ENCODE results near the gene RAB3IP. TPM values are rescaled to one million over a fixed set of nuclear protein-coding genes. Genes with fewer than 3 reads are reported as not detected.

Gene RAB3IP, protein sequence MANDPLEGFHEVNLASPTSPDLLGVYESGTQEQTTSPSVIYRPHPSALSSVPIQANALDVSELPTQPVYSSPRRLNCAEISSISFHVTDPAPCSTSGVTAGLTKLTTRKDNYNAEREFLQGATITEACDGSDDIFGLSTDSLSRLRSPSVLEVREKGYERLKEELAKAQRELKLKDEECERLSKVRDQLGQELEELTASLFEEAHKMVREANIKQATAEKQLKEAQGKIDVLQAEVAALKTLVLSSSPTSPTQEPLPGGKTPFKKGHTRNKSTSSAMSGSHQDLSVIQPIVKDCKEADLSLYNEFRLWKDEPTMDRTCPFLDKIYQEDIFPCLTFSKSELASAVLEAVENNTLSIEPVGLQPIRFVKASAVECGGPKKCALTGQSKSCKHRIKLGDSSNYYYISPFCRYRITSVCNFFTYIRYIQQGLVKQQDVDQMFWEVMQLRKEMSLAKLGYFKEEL
- total RNA-seq (2022) (70.8 and 82.5 TPM in 2 replicates), Bru-seq, nascent RNA (percentile 88 among the genes with signal in this experiment), BruChase-seq, experiment 1, labeled RNA remaining after a 2-hour chase (percentile 89 among the genes with signal in this experiment), BruChase-seq, experiment 2, labeled RNA remaining after a 6-hour chase (percentile 87 among the genes with signal in this experiment)
- long read RNA-seq, full-length matches to known transcripts, result 57 of 80 reads
- long read RNA-seq, partial matches to known transcripts, result 8 of 80 reads
- long read RNA-seq, other reads (novel, unspliced or antisense), result 15 of 80 reads

DNA sequence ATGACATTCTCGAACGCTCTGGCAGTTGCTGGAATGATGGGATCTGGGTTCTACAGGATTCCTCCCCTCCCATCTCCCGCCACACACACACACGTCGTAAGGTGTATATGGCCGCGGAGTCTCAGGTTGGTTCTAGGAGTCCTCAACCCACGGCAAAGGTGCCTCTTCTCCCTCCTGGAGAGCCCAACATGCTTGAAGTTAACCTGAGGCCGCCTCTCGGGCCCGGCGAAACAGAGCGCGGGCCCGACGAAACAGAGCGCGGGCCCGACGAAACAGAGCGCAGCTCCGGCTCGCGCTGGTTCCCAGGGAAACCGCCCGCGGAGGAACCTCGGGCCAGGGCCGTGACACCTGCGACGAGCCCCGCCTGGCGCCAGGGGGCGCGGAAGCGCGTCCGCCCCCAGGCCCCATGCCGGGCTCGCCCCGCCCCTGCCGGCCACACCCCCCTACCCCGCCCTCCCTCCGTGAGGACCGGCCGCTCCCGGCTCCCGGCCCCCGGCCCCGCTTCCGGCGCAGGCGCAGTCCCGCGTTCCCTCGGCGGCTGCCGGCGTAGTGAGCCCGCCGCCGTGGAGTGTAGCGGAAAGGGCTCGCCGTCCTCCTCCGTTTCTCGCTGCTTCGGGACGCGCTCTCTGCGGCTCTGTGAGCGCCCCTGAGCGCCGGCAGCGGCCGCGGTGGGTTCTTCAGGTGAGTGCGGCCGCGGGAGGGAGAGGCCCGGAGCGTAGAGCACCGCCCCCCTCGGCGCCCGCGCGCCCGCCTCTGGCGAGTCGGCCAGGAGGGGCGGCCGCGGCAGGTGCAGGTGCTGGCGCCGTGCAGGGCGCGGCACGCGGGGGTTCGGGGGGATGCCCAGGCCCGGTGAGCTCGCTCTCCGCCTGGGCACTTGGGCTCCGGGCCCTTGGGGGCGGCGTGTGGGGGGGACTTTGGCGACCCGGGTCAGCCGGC, at the start of gene RAB3IP:
TSS of gene RAB3IP (plus strand) at position 510 of the 936 bp plus-strand sequence. CDS start 16,549 bp downstream, outside the sequence.
- Histone ChIP-seq H3K9me3 (no peaks in the 10 kb centered on the region), H3K4me1 (peaks cover 15% of the 10 kb centered on the region; the same call in 1 of the 2 replicates), H3K4me3 (ENCODE audit: low read depth, low read length) (peak within 1 kb of the TSS; percentile 90), H3K27me3 (replicated peaks; ENCODE audit: control insufficient read depth, insufficient read depth, low read length) (no peaks in the 10 kb centered on the region), H3K36me3 (ENCODE audit: control insufficient read depth, insufficient read depth, low read length) (no peaks in the 10 kb centered on the region)
- Mint-ChIP-seq H3K9me3 (ENCODE audit: unreplicated experiment) (no peaks in the 10 kb centered on the region), H3K36me3 (ENCODE audit: insufficient read depth, unreplicated experiment) (no peaks in the 10 kb centered on the region), H3K4me1 (ENCODE audit: low read depth, unreplicated experiment) (peaks cover 10% of the 10 kb centered on the region), H3K4me3 (ENCODE audit: unreplicated experiment) (peak within 1 kb of the TSS; percentile 94), H3K27ac (ENCODE audit: unreplicated experiment) (peak within 1 kb of the TSS; percentile 97), H3K27me3 (ENCODE audit: insufficient read depth, unreplicated experiment) (no peaks in the 10 kb centered on the region)
- intact Hi-C loops (cut with micrococcal nuclease; ENCODE audit: unreplicated experiment), result loop anchor here (1.0 to 10.0 kb wide), 2 partner anchors 322 to 404 kb away; no protein-coding TSS in a partner anchor
- TF ChIP-seq, protein P1, sequence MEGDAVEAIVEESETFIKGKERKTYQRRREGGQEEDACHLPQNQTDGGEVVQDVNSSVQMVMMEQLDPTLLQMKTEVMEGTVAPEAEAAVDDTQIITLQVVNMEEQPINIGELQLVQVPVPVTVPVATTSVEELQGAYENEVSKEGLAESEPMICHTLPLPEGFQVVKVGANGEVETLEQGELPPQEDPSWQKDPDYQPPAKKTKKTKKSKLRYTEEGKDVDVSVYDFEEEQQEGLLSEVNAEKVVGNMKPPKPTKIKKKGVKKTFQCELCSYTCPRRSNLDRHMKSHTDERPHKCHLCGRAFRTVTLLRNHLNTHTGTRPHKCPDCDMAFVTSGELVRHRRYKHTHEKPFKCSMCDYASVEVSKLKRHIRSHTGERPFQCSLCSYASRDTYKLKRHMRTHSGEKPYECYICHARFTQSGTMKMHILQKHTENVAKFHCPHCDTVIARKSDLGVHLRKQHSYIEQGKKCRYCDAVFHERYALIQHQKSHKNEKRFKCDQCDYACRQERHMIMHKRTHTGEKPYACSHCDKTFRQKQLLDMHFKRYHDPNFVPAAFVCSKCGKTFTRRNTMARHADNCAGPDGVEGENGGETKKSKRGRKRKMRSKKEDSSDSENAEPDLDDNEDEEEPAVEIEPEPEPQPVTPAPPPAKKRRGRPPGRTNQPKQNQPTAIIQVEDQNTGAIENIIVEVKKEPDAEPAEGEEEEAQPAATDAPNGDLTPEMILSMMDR (IDR thresholded peaks at IDR 0.05; ENCODE audit: insufficient read depth in 1 of 2, low read depth in 1 of 2, low read length in 1 of 2, severe bottlenecking in 1 of 2, unreplicated experiment in 1 of 2), result peak; percentile 69 to 74
- POLR2A ChIA-PET, result interaction anchor here (0.6 kb wide), 2 partner anchors 13 to 351 kb away, joined by 3 read pairs; no protein-coding TSS in a partner anchor
- DNase-seq, result peak; percentile 92 to 95
- no TSS peak for BruUV-seq (replicated peaks)
- CTCF ChIA-PET, result interaction anchor here (0.6 kb wide), 1 partner anchor 13 kb away, joined by 3 read pairs; no protein-coding TSS in a partner anchor

DNA sequence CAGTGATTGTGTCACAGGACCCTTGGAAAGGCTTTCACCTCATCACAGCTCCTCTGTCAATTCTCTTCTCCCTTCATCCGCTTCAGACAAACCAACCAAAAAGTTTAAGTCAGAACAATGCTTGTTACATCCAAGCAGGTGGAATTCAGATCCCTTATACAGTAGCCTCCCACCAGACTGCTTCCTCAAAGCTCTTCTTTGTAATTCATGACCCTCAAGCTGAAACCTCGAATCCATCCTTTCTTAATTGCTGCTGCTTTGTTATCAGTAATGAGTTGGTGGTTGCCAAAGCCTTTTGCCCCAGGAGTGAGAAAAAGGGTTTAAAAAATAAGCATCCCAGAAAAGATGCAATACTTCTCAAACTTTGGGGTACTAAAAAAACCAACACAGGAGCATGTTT, 49.0 kb upstream of the RAB3IP start:
- no peak overlapping the region for H3K4me3 ChIP-seq (ENCODE audit: low read depth, low read length)
- TF ChIP-seq, protein P1 (IDR thresholded peaks at IDR 0.05; ENCODE audit: insufficient read depth in 1 of 2, low read depth in 1 of 2, low read length in 1 of 2, severe bottlenecking in 1 of 2, unreplicated experiment in 1 of 2), result no peak
- intact Hi-C loops (cut with micrococcal nuclease; ENCODE audit: unreplicated experiment), result no loop called here
- DNase-seq, result no peak
- Mint-ChIP-seq H3K27me3 (ENCODE audit: insufficient read depth, unreplicated experiment) (no peaks in the 10 kb centered on the region), H3K36me3 (ENCODE audit: insufficient read depth, unreplicated experiment) (no peaks in the 10 kb centered on the region), H3K4me3 (ENCODE audit: unreplicated experiment) (no peak overlapping the region), H3K4me1 (ENCODE audit: low read depth, unreplicated experiment) (peaks cover 23% of the 10 kb centered on the region), H3K9me3 (ENCODE audit: unreplicated experiment) (no peaks in the 10 kb centered on the region), H3K27ac (ENCODE audit: unreplicated experiment) (no peak overlapping the region)
- BruUV-seq (replicated peaks), result no TSS peak
- no peaks in the 10 kb centered on the region for H3K27me3 ChIP-seq (replicated peaks; ENCODE audit: control insufficient read depth, insufficient read depth, low read length)
- ChIA-PET POLR2A (no interaction called here), CTCF (interaction anchor here (0.5 kb wide), 1 partner anchor 144 kb away, joined by 7 read pairs; no protein-coding TSS in a partner anchor)
- H3K9me3 ChIP-seq, result no peaks in the 10 kb centered on the region
- peaks cover 31% of the 10 kb centered on the region for H3K4me1 ChIP-seq
- H3K36me3 ChIP-seq (ENCODE audit: control insufficient read depth, insufficient read depth, low read length), result no peaks in the 10 kb centered on the region

All from Caco-2 (cell line).